H1 (cell line): ENCODE measurements around the gene RDH5.

Experiments
- BACH1 ChIP-seq: IDR thresholded peaks from 2 replicates; pipeline ENCODE4 v1.6.1; 2012; ENCODE audit warnings: low read length, improper control_type of control experiment
- GABPA ChIP-seq: IDR thresholded peaks from 2 replicates; pipeline ENCODE4 v1.6.1; 2011; ENCODE audit warnings: mild to moderate bottlenecking, low read length, moderate library complexity, borderline replicate concordance; ENCODE audit not compliant: insufficient read depth
- POLR2AphosphoS5 ChIP-seq: IDR thresholded peaks from 2 replicates; pipeline ENCODE4 v1.6.1; 2011; ENCODE audit warnings: low read depth, low read length
- SP1 ChIP-seq: IDR thresholded peaks from 2 replicates; pipeline ENCODE4 v1.6.1; 2011; ENCODE audit warnings: low read depth, low read length
- TAF1 ChIP-seq: IDR thresholded peaks from 2 replicates; pipeline ENCODE4 v1.6.1; 2011; ENCODE audit warnings: mild to moderate bottlenecking, low read depth, low read length
- ZNF274 ChIP-seq: IDR thresholded peaks from 2 replicates; pipeline ENCODE4 v1.7.0; 2012; ENCODE audit warnings: low read length, borderline replicate concordance; ENCODE audit errors: extremely low read depth
- TF ChIP-seq, protein P1 (sequence below), 3 experiments: IDR thresholded peaks; 1 replicate in 2 of 3; 2 replicates in 1 of 3; pipeline versions ENCODE4 v1.5.1 to v1.6.1; 2011; ENCODE audit warnings: low read length in 3 of 3, mild to moderate bottlenecking in 3 of 3, inconsistent platforms in 2 of 3, low read depth in 1 of 3, moderate library complexity in 1 of 3; ENCODE audit not compliant: insufficient read depth in 1 of 3; ENCODE audit errors: control extremely low read depth in 1 of 3

DNA sequence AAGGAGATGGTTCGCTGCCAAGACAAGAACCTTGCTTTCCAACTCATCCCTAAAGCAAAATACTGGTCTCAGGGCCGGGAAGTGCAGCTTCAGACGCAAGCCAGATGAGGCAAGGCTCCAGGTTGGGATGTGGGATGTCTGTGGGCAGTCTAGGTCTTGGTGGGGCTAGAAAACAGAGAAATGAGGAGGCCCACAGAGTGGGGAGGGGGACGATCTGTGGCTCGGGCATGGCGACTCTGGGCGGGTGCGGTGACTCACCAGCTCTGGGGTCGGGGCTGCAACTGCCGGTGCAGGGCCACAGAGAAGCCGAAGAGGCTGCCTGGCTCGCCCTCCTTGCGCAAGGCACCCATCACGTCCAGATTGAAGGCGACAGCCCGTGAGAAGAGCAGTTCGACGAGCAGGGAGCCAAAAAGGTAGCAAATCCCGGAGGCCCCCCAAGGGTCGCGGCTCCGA lies 12.9 kb upstream of the RDH5 start:
- TF ChIP-seq POLR2AphosphoS5 (no peak), BACH1 (no peak), ZNF274 (no peak), TAF1 (no peak), GABPA (no peak), SP1 (no peak)
- TF ChIP-seq, protein P1, sequence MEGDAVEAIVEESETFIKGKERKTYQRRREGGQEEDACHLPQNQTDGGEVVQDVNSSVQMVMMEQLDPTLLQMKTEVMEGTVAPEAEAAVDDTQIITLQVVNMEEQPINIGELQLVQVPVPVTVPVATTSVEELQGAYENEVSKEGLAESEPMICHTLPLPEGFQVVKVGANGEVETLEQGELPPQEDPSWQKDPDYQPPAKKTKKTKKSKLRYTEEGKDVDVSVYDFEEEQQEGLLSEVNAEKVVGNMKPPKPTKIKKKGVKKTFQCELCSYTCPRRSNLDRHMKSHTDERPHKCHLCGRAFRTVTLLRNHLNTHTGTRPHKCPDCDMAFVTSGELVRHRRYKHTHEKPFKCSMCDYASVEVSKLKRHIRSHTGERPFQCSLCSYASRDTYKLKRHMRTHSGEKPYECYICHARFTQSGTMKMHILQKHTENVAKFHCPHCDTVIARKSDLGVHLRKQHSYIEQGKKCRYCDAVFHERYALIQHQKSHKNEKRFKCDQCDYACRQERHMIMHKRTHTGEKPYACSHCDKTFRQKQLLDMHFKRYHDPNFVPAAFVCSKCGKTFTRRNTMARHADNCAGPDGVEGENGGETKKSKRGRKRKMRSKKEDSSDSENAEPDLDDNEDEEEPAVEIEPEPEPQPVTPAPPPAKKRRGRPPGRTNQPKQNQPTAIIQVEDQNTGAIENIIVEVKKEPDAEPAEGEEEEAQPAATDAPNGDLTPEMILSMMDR (IDR thresholded peaks at IDR 0.05; ENCODE audit: control extremely low read depth in 1 of 3, insufficient read depth in 1 of 3, low read depth in 1 of 3, low read length in 3 of 3), result no peak
